ENCODE measurements around the gene COL15A1.
A peak's percentile ranks its signal among the peaks of the same experiment; 100 is the strongest.

COL15A1 gene

DNA sequence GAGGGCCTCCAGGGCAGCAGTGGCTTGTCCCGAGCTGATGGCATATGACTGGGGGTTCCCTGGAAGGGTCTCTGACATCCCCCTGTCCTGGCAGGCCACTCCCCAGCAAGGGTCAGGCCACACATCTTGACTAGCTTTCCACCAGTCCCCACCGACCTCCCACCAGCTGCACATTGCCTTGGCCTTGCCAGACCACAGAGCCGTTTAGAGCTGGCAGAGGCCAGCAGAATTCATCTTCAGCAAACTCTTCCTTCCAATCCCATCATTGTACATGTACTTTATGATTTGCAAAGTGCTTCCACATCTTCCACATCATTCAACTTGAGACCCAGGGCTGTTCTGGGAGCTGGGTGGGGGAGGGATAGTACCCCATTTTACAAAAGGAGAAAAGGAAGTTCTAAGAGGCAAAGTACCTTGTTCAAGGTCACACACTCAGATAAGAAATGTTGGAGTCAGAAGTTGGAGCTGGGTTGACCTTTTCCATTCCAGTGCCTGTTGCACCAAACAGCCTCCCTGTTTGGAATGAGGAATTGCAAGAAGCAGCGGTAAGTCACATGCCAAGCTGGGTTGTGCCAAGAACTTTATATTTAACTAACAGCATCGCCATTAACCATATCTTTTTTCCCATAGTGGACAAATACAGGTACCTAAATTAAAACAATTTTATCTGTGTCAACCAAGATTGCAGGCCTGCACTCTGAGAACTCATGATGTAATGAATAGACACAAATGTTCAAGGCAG is 25.8 kb upstream of the COL15A1 start:
- DNase-seq: no peak

DNA sequence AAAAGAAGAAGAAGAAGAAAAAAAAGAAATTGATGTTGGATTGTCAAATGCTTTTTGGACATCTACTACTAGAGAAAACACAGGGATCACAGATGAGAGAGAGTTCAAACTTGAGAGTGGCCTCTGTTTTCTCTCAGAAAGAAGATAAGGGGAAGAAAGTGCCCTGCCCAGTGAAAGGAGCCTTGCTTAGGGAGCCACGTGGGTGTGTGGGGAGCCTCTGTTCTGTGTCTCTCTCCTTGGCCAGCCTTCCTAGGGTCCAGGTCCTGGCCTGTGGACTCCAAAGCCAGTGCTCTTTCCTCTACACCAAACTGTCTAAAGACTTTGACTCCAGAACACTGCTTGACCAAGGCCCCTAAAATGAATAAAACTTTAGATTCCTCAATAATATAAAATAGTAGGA is 22.0 kb upstream of the COL15A1 start:
- DNase-seq: no peak

DNA sequence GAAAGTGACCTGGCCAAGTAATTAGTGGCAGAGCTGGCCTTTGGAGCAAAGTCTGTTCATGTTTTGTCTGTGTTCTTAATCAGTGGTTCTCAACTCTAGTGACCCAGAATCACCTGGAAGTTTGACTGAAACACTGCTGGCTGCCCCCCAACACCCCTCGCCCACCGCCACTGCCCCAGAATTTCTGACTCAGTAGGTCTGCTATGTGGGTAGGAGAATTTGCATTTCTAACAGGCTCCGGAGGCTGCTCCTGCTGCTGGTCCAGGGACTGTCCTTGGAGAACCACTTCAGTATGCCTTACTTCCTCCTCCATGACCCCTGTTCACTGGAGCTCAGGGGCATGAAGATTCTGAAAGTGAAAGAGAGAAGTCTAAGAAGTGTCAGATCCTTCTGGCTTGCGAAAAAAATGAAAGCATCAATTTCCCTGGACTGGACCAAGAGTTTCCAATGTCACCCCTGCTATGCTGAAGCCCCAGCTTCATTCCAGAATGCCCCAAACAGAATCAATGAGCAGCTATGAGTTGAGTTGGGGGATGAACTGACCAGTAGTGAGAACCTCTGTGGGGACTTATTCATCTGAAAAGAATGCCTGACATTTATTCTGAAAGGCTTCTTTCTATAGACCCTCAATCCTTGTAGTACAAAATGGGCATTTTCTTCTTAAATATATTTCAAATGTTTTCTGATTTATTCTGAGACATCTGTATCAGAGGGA is 20.8 kb upstream of the COL15A1 start:
- no peak for DNase-seq

- DNase-seq: no peak
These were observed 20.1 kb upstream of the COL15A1 start for GRCh38 chr9:98923451-98924123.

DNA sequence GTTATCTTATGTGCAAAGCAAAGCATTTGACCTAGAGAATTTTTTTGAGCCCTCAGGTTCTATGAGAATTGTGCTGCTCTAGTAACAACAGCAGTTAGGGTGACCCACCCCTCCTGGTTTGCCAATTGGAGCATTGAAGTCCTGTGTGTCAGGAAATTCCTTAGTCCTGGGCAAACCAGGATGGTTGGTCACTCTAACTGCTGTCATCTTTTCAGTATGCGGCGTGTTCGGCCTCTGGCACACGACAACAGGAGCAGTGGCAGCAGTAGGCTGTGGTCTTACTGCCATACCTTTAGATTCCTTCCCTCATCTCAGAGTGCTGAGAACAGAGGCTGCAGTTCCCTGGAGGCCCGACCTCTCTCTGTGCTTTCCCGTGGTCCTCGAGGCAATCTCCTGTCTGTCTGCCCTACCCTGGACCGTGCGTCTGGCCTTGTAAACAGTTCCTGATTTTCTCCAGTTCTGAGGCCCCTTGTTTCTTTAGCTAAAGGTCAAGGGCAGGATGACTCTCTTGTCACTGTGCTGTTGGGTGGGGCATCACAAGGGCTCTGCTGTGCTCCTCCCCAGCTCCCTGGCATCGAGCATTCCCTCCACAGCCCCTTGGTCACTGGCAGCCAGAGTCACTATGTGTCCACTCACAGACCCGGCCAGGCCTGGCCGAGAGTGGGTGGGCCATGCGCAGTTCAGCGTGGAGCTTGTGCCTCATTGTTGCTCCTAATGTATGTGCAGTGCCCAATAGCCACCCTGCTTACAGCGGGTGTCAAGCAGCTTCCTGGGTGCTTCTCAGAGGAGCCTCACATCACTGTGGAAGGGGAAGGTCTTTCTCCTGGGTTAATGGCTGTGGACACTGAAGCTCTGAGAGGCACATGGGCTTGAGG is 18.5 kb upstream of the COL15A1 start:
- DNase-seq: no peak

- DNase-seq: no peak
These were observed 17.8 kb upstream of the COL15A1 start for GRCh38 chr9:98925956-98926355.

- DNase-seq: no peak
These were observed 16.0 kb upstream of the COL15A1 start for GRCh38 chr9:98927724-98928123.

GRCh38 chr9:98929071-98929470 is 14.6 kb upstream of the COL15A1 start:
- peak; percentile 77 for DNase-seq

DNA sequence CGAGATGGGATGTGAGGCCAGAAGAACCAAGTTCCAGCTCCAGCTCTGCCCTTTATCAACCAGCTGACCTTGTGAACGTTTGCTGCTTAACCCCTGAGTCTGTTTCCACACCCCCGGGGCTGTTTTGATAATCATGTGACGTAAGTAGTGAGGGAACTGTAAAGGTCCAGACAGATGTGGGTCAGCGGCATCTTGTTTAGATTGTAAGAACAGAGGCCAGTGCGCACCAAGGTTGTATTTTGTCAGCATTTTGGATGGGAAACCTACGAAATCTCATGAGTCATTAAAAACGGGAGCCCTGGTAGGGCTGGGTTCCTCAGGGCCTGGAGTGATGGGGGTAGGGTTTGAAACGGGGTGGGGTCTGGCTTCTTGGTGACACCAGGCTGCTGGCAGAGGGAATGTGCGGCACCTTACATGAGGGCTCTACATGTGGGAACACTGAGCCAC is 13.8 kb upstream of the COL15A1 start:
- no peak for DNase-seq

DNA sequence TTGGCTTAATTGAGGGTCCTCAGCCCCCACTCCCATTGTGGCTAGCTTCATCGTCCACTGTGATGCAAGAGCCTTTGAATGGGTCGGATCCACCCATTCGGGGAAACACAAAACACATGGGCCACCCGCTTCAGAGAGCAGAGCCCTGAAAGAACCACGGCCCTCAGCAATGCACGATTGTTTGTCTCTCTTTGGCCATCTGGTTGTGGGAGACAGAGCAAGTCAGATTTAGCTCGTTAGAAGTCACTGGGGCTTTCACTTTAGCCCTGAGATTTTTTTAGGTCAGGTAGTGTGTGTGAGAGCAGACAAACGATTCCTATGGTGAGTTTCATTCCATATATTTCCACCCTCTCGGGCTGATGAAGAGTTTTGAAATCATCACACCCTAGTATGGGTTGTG is 12.9 kb upstream of the COL15A1 start:
- no peak for DNase-seq

GRCh38 chr9:98931600-98932389 is 11.9 kb upstream of the COL15A1 start:
- no peak for DNase-seq

- no peak for DNase-seq
These were observed 10.5 kb upstream of the COL15A1 start for GRCh38 chr9:98933185-98933584.

- no peak for DNase-seq
These were observed 9.8 kb upstream of the COL15A1 start for GRCh38 chr9:98933890-98934289.

DNA sequence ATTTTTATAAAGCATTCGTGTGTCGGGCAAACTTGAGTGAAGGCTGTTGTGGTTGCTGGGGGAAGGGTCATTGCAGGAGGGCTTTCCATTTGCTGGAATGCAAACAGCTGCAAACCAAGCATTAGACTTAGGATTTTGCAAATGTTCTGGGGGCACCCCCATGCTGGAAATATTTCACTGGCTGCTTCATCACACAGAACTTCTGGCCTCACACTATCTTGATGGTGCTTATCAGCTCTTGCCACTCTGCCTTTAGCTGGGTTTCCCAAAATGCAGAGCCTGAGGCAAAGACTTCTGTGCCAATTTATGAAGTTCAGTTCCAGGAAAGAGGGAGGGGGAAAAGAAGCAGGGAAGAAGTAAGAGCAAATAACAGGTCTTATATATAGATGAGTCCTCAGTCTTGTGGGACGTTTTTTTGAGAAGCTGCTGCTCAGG is 8.6 kb upstream of the COL15A1 start:
- no peak for DNase-seq

GRCh38 chr9:98940276-98940675 is 3.4 kb upstream of the COL15A1 start:
- no peak for DNase-seq

- no peak for DNase-seq
These were observed 1.7 kb upstream of the COL15A1 start for GRCh38 chr9:98941946-98942523.

GRCh38 chr9:98942906-98943681 is 613 bp upstream of the COL15A1 start:
- DNase-seq: no peak

DNA sequence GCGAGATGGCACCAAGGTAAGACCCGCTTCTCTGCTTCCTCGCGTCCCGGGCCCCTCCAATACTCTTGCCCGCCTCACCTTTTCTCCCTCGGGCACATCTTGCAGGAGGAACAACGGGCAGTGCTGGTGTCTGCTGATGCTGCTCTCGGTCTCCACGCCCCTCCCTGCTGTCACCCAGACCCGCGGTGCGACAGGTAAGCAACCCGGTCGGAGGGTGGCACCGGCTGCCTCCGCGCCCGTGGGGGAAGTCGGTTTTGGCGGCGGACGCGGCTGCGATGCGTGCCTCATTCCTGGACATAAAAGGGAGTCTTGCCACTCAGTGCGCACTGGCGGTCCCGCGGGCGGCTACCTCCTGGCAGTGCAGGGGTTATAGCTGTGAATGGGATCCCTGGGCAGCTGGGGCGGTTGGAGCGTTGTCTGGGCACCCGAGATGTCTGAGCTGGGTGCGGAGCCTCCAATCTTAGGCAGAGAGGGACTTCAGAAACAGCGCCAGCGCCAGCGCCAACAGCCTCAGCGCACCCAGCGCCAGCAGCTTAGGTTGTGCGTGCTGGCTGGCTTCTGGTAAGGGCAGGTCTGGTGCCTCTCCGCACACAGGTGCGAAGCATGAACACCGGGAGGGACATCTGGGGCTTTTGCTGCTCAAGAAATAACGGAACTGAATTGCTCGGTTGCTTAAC is 488 bp downstream of the COL15A1 start:
- no peak for DNase-seq

- no peak for DNase-seq
These were observed 997 bp downstream of the COL15A1 start for GRCh38 chr9:98944734-98945074.

DNA sequence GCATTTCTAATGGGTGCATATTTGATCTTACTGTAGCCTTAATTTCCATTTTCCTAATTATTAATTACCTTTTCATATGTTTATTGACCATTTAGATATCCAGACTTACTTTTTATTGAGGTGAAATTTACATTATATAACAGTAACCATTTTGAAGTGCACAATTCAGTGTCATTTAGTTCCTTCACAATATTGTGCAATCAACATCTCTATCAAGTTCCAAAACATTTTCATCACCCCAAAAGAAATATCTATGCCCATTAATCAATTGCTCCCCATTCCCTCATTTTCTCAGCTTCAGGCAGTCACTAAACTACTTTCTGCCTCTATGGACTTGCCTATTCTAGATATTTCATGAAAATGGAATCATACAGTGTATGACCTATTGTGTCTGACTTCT is 5.9 kb downstream of the COL15A1 start:
- no peak for DNase-seq
